Heart right ventricle (tissue), 16 donors: ENCODE measurements around the gene ADORA2A. TPM values are rescaled to one million over a fixed set of nuclear protein-coding genes. Genes with fewer than 3 reads are reported as not detected.

Source experiments
- ATAC-seq, 8 donors: fragments of 200-7000 bp; cut with Tn5 transposase; one replicate each; pipeline ENCODE4 v1.9.1; 2020; ENCODE audit warnings: mild to moderate bottlenecking in 8 of 8, moderate library complexity in 8 of 8, moderate number of reproducible peaks in 1 of 8
- DNase-seq, 2 donors: peaks; one replicate each; pipeline ENCODE4 v3.0.0-alpha.2; 2020
- H3K27ac ChIP-seq, 10 donors: fragments of 200-600 bp; sonication (generic) in 2 of 10; one replicate each; pipeline versions ENCODE4 v1.5.0 to v1.8.0; 2020 to 2022; ENCODE audit warnings: mild to moderate bottlenecking in 3 of 10
- H3K27me3 ChIP-seq, 7 donors: fragments of 200-600 bp; one replicate each; pipeline ENCODE4 v1.8.0; 2021 to 2022; ENCODE audit warnings: mild to moderate bottlenecking in 2 of 7
- H3K36me3 ChIP-seq, 9 donors: fragments of 200-600 bp; sonication (generic) in 1 of 9; one replicate each; pipeline versions ENCODE4 v1.5.0 to v1.8.0; 2020 to 2022; ENCODE audit warnings: mild to moderate bottlenecking in 2 of 9
- H3K4me1 ChIP-seq, 9 donors: fragments of 200-600 bp; sonication (generic) in 1 of 9; one replicate each; pipeline versions ENCODE4 v1.5.0 to v1.8.0; 2020 to 2022; ENCODE audit warnings: mild to moderate bottlenecking in 4 of 9
- H3K4me3 ChIP-seq, 10 donors: fragments of 200-600 bp; sonication (generic) in 2 of 10; one replicate each; pipeline versions ENCODE4 v1.5.0 to v1.8.0; 2020 to 2022; ENCODE audit warnings: mild to moderate bottlenecking in 7 of 10, moderate library complexity in 2 of 10
- H3K9me3 ChIP-seq, 11 donors: fragments of 200-600 bp in 10 of 11; sonication (generic) in 2 of 11; one replicate each; pipeline versions ENCODE4 v1.5.0 to v1.8.0; 2013 to 2022; ENCODE audit warnings: mild to moderate bottlenecking in 2 of 11, control low read depth in 1 of 11, moderate library complexity in 1 of 11
- WGBS, 2 donors: extraction: QIAGEN DNeasy Blood & Tissue Kit; methylation state at CpG; one replicate each; pipeline ENCODE4 v1.1.7; 2013; ENCODE audit warnings: inconsistent platforms in 1 of 2; 5-methylcytosine and 5-hydroxymethylcytosine counted together
- intact Hi-C, 10 donors: fragments of 100-400 bp; cut with DNase I; formaldehyde crosslinking; loops; one replicate each; pipeline versions ENCODE4 v1.11.1 to v1.14.2; 2022
- polyA plus RNA-seq, 2 donors: library from polyadenylated mRNA; stranded (reverse); fragments of 200-250 nt; gene quantifications; one replicate each; pipeline ENCODE4 v1.2.3, GENCODE V29; 2013
- total RNA-seq, 10 donors: library from RNA; stranded (reverse); fragmentation: NEBNext Ultra II Directional in 3 of 10; extraction: Animal tissue kit (Norgen Biotek cat#: 25700) in 3 of 10; gene quantifications; one replicate each; pipeline versions ENCODE4 v1.2.1 to v1.2.4, GENCODE V29; 2021 to 2023
- TF ChIP-seq, protein P1 (sequence below), 9 donors: fragments of 200-600 bp; sonication (generic) in 2 of 9; IDR thresholded peaks; one replicate each; pipeline versions ENCODE4 v1.5.0 to v1.8.0; 2021 to 2022; ENCODE audit warnings: antibody characterized with exemption in 9 of 9, mild to moderate bottlenecking in 5 of 9, moderate library complexity in 1 of 9
- donor health status: Arrhythmogenic right ventricular cardiomyopathy.
- donor health status: ischemic (EF 13 %, LVEDD 7.1; RV severe dilation, severe dysfunction).
- donor health status: healthy with polysubstance abuse.
- donor health status: DM: no; HTN: yes; CAD: no.
- donor health status: DM: no; HTN: no; CAD: no.
- donor health status: ischemic (EF 25% LVEDD 6.9; RV normal size, moderate dysfunction).
- donor health status: ischemic (EF 25% LVEDD 5.7; RV mildly dilated, moderate dysfunction).
- donor health status: healthy.
- donor health status: DM: yes; HTN: yes; CAD: no.
- donor health status: Ischemic cardiomyopathy.
- donor health status: ischemic (EF 35%, LVEDD 5.7; RV mildly dilated, moderate dysfunction).
- donor health status: nonischemic (EF 11% LVEDD 7.7; RV severe dilation, severe dysfunction).
- donor health status: DM: yes; HTN: yes; CAD: no.
- donor health status: PGD.
- donor health status: ischemic (EF 29% LVEDD 5.4; RV normal size, mild dysfunction).
- donor health status: nonischemic (EF 23%, LVEDD 6.1; RV moderate dilation, normal function).

ADORA2A gene
- total and polyA plus RNA-seq, 12 donors: 1.5 to 9.7 (median 4.1) TPM

DNA sequence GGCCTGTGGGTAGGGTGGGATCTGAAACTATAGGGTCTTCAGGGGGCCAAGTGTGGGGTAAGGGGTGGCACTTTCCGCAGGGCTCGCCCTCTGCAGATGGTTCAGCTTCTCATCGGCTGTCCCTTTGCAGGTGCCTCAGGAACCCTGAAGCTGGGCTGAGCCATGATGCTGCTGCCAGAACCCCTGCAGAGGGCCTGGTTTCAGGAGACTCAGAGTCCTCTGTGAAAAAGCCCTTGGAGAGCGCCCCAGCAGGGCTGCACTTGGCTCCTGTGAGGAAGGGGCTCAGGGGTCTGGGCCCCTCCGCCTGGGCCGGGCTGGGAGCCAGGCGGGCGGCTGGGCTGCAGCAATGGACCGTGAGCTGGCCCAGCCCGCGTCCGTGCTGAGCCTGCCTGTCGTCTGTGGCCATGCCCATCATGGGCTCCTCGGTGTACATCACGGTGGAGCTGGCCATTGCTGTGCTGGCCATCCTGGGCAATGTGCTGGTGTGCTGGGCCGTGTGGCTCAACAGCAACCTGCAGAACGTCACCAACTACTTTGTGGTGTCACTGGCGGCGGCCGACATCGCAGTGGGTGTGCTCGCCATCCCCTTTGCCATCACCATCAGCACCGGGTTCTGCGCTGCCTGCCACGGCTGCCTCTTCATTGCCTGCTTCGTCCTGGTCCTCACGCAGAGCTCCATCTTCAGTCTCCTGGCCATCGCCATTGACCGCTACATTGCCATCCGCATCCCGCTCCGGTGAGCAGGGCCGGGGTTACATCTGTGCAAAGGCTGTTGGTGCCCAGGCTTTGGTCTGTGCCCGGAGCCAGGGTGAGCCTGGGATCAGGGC is 5.8 kb downstream of the ADORA2A start:
- peak overlapping the region in 9 of 10 donors; percentile 55 to 91 (median 72) for H3K27ac ChIP-seq
- TF ChIP-seq, protein P1, sequence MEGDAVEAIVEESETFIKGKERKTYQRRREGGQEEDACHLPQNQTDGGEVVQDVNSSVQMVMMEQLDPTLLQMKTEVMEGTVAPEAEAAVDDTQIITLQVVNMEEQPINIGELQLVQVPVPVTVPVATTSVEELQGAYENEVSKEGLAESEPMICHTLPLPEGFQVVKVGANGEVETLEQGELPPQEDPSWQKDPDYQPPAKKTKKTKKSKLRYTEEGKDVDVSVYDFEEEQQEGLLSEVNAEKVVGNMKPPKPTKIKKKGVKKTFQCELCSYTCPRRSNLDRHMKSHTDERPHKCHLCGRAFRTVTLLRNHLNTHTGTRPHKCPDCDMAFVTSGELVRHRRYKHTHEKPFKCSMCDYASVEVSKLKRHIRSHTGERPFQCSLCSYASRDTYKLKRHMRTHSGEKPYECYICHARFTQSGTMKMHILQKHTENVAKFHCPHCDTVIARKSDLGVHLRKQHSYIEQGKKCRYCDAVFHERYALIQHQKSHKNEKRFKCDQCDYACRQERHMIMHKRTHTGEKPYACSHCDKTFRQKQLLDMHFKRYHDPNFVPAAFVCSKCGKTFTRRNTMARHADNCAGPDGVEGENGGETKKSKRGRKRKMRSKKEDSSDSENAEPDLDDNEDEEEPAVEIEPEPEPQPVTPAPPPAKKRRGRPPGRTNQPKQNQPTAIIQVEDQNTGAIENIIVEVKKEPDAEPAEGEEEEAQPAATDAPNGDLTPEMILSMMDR (IDR thresholded peaks at IDR 0.05): no peak
- no peak overlapping the region for H3K4me3 ChIP-seq
- H3K4me1 ChIP-seq: peaks cover 44 to 98% (median 83%) of the 10 kb centered on the region in 9 donors
- no peak for DNase-seq
- whole genome bisulfite sequencing, 2 donors: 91% methylated on average over 34 of the region's 34 CpGs
- H3K9me3 ChIP-seq: no peaks in the 10 kb centered on the region
- no peaks in the 10 kb centered on the region for H3K27me3 ChIP-seq
- ATAC-seq: no peak
- peaks cover 0 to 12% (median 0%) of the 10 kb centered on the region in 9 donors for H3K36me3 ChIP-seq
- intact Hi-C loops: loop anchor here in 5 of 10 donors (5.0 to 10.0 kb wide), 6 partner anchors 34 to 108 kb away; no protein-coding TSS in a partner anchor

DNA sequence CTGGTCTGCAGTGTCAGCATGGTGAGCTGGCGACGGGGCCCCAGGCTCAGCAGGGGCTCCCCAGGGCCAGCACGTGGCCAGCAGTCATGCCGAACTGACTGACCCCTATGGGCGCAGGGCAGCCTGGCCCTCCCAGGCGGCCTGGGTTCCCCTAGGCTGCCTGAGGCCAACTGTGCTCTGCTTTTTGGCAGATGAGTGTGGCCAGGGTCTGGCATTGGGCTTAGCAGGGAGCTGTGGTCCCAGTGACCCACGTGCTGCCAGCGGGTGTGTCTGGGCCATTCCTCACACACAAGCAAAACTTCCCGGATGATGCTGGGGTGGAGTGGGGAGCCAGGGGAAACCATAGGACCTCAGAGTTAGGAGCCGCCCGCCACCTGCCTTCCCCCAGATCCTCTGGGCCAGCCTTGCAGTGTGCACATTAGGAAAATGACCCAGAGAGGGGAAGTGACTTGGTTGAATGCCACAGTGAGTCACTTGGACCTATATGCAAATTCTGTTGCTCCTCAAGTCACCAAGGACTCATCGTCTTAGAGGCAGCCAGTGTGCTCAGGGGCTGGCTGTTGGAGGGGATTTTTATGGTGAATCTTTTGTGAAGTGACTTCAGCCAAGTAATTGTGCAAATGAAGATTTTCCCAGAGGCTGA is 6.5 kb downstream of the ADORA2A start:
- Histone ChIP-seq H3K27me3 (no peaks in the 10 kb centered on the region), H3K9me3 (no peaks in the 10 kb centered on the region), H3K4me3 (no peak overlapping the region), H3K4me1 (peaks cover 41 to 98% (median 76%) of the 10 kb centered on the region in 9 donors), H3K27ac (peak overlapping the region in 9 of 10 donors; percentile 36 to 91 (median 72)), H3K36me3 (peaks cover 0 to 17% (median 0%) of the 10 kb centered on the region in 9 donors)
- DNase-seq (no peak), ATAC-seq (peak; percentile 3 to 59 (median 16))
- intact Hi-C loops: loop anchor here in 5 of 10 donors (5.0 to 10.0 kb wide), 6 partner anchors 33 to 109 kb away; no protein-coding TSS in a partner anchor
- TF ChIP-seq, protein P1 (IDR thresholded peaks at IDR 0.05): no peak
- 72 to 84% methylated on average over 12 of the region's 12 CpGs for WGBS, 2 donors

DNA sequence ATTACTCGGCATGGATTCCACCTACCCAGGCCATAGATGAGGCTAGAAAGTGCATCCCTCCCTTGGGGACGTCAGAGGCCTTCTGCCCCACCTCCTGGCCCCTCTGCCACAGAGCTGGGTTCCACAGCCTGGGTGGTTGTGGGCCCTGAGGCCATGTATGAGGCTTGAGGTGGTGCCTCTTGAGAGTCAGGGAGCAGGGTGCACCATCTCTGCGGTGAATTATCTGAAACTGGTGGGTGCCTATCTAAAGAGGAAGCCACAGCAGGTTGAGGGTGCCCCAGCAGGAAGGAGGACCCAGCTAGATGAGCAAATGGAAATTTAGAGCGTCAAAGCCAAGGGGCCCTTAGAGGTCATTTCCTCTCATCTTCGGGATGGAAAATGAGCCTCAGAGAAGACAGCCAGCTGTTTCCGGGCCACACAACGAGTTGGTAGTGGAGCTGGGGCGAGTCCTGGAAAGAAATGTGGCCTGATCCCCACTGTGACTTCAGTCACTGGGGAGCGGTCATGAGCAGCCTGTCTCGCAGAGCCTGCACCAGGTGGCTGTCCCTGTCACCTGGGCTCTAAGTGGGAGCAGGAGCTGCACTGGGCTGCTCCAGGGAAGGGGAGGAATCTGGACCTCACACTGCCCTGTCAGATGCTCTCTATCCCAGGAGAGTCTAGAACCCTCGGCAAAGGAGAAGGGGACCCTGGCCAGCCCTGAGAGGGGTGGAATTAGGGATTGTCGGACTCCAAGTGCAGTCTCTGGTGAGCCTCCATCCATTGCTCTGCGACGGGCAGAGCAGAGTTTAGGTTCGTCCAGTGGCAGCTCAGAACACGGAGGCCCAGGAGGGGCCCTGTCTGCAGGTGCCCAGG is 7.3 kb downstream of the ADORA2A start:
- intact Hi-C loops: loop anchor here in 6 of 10 donors (5.0 to 10.0 kb wide), 6 partner anchors 33 to 110 kb away; no protein-coding TSS in a partner anchor
- DNase-seq (peak in 1 of 2 donors; percentile 84), ATAC-seq (peak; percentile 1 to 71 (median 40))
- H3K27me3 ChIP-seq: no peaks in the 10 kb centered on the region
- TF ChIP-seq, protein P1 (IDR thresholded peaks at IDR 0.05): no peak
- peaks cover 0 to 17% (median 0%) of the 10 kb centered on the region in 9 donors for H3K36me3 ChIP-seq
- peak overlapping the region in 1 of 10 donors; percentile 3 for H3K4me3 ChIP-seq
- H3K9me3 ChIP-seq: no peaks in the 10 kb centered on the region
- H3K27ac ChIP-seq: peak overlapping the region in 9 of 10 donors; percentile 55 to 91 (median 72)
- peaks cover 37 to 97% (median 68%) of the 10 kb centered on the region in 9 donors for H3K4me1 ChIP-seq
- 54 to 69% methylated on average over 16 of the region's 16 CpGs for WGBS, 2 donors
